H9 (cell line): ENCODE measurements around the gene ZSWIM4. TPM values are rescaled to one million over a fixed set of nuclear protein-coding genes. Genes with fewer than 3 reads are reported as not detected.

ENCODE experiments used
- DNase-seq: peaks from one replicate; pipeline ENCODE4 v3.0.0-alpha.2; 2017
- H2AFZ ChIP-seq: one replicate; pipeline ENCODE4 v1.6.1; 2013; ENCODE audit warnings: mild to moderate bottlenecking, low read length, control low read depth, moderate library complexity
- H2AK5ac ChIP-seq: 2 replicates; pipeline ENCODE4 v1.6.1; 2013; ENCODE audit warnings: low read length, control low read depth, mixed read lengths; ENCODE audit not compliant: insufficient read length
- H2BK120ac ChIP-seq: one replicate; pipeline ENCODE4 v1.6.1; 2013; ENCODE audit warnings: low read depth, mild to moderate bottlenecking, low read length, control low read depth, inconsistent platforms; ENCODE audit not compliant: poor library complexity, severe bottlenecking
- H2BK12ac ChIP-seq: 2 replicates; pipeline ENCODE4 v1.6.1; 2013; ENCODE audit warnings: low read length, control low read depth, mixed read lengths, low read depth; ENCODE audit not compliant: insufficient read length
- H2BK15ac ChIP-seq: 2 replicates; pipeline ENCODE4 v1.6.1; 2013; ENCODE audit warnings: low read depth, low read length, control low read depth
- H2BK20ac ChIP-seq: one replicate; pipeline ENCODE4 v1.6.1; 2013; ENCODE audit warnings: low read depth, mild to moderate bottlenecking, low read length, control low read depth, inconsistent platforms; ENCODE audit not compliant: poor library complexity, severe bottlenecking
- H2BK5ac ChIP-seq: 2 replicates; pipeline ENCODE4 v1.6.1; 2013; ENCODE audit warnings: low read length, control low read depth, mixed read lengths; ENCODE audit not compliant: insufficient read length
- H3K14ac ChIP-seq: 2 replicates; pipeline ENCODE4 v1.6.1; 2013; ENCODE audit warnings: low read length, control low read depth; ENCODE audit not compliant: insufficient read depth
- H3K18ac ChIP-seq: 2 replicates; pipeline ENCODE4 v1.6.1; 2013; ENCODE audit warnings: low read depth, mild to moderate bottlenecking, mixed read lengths, low read length, control low read depth; ENCODE audit not compliant: insufficient read length
- H3K23ac ChIP-seq: 2 replicates; pipeline ENCODE4 v1.6.1; 2013; ENCODE audit warnings: low read length, control low read depth, mixed read lengths, low read depth; ENCODE audit not compliant: insufficient read length
- H3K23me2 ChIP-seq: 2 replicates; pipeline ENCODE4 v1.6.1; 2013; ENCODE audit warnings: low read depth, mild to moderate bottlenecking, mixed read lengths, low read length, control low read depth; ENCODE audit not compliant: insufficient read length, poor library complexity, severe bottlenecking
- H3K27ac ChIP-seq: 2 replicates; pipeline ENCODE4 v1.5.1; 2013; ENCODE audit warnings: low read length, control low read depth, mixed read lengths, low read depth; ENCODE audit not compliant: insufficient read length
- H3K27me3 ChIP-seq: 2 replicates; pipeline ENCODE4 v1.6.1; 2013; ENCODE audit warnings: low read length, control low read depth, inconsistent platforms; ENCODE audit not compliant: insufficient read depth
- H3K4ac ChIP-seq: 2 replicates; pipeline ENCODE4 v1.6.1; 2013; ENCODE audit warnings: low read depth, mild to moderate bottlenecking, control low read depth, inconsistent platforms, low read length, moderate library complexity
- H3K4me1 ChIP-seq: 2 replicates; pipeline ENCODE4 v1.6.1; 2013; ENCODE audit warnings: low read length, control low read depth, inconsistent platforms; ENCODE audit not compliant: insufficient read depth
- H3K4me2 ChIP-seq: 2 replicates; pipeline ENCODE4 v1.6.1; 2013; ENCODE audit warnings: low read length, control low read depth, mixed read lengths; ENCODE audit not compliant: insufficient read length, insufficient read depth
- H3K56ac ChIP-seq: 2 replicates; pipeline ENCODE4 v1.6.1; 2013; ENCODE audit warnings: low read depth, mild to moderate bottlenecking, mixed read lengths, low read length, control low read depth; ENCODE audit not compliant: insufficient read length
- H3K79me1 ChIP-seq: 2 replicates; pipeline ENCODE4 v1.6.1; 2013; ENCODE audit warnings: low read depth, mild to moderate bottlenecking, moderate library complexity, low read length, control low read depth, inconsistent platforms; ENCODE audit not compliant: insufficient read depth, poor library complexity, severe bottlenecking
- H3K79me2 ChIP-seq: 2 replicates; pipeline ENCODE4 v1.6.1; 2013; ENCODE audit warnings: low read length, control low read depth, inconsistent platforms; ENCODE audit not compliant: insufficient read depth
- H3K9ac ChIP-seq: 2 replicates; pipeline ENCODE4 v1.6.1; 2013; ENCODE audit warnings: low read length, control low read depth, mixed read lengths; ENCODE audit not compliant: insufficient read length; ENCODE audit errors: extremely low read depth
- H3K9me3 ChIP-seq: one replicate; pipeline ENCODE4 v1.6.1; 2013; ENCODE audit warnings: low read depth, low read length, inconsistent platforms; ENCODE audit not compliant: control insufficient read depth
- H3T11ph ChIP-seq: one replicate; pipeline ENCODE4 v1.6.1; 2013; ENCODE audit warnings: mild to moderate bottlenecking, low read length, control low read depth, inconsistent platforms
- H4K20me1 ChIP-seq: one replicate; pipeline ENCODE4 v1.6.1; 2013; ENCODE audit not compliant: control insufficient read depth, insufficient read length, insufficient read depth
- H4K5ac ChIP-seq: 2 replicates; pipeline ENCODE4 v1.6.1; 2013; ENCODE audit warnings: low read depth, mild to moderate bottlenecking, mixed read lengths, low read length, control low read depth; ENCODE audit not compliant: insufficient read length
- H4K8ac ChIP-seq: replicated peaks from 2 replicates; pipeline ENCODE4 v1.6.1; 2013; ENCODE audit warnings: low read length, control low read depth, mixed read lengths, low read depth; ENCODE audit not compliant: insufficient read length
- H4K91ac ChIP-seq: 2 replicates; pipeline ENCODE4 v1.6.1; 2013; ENCODE audit warnings: low read depth, mild to moderate bottlenecking, moderate library complexity, mixed read lengths, low read length, control low read depth; ENCODE audit not compliant: insufficient read length
- H3K27ac Mint-ChIP-seq, 3 experiments: 2 replicates in 2 of 3; 3 replicates in 1 of 3; pipeline ENCODE4 v1.8.0; 2020 to 2021; ENCODE audit warnings: mixed read lengths in 3 of 3, mild to moderate bottlenecking in 1 of 3, moderate library complexity in 1 of 3
- H3K27me3 Mint-ChIP-seq: 2 replicates; pipeline ENCODE4 v1.8.0; 2021; ENCODE audit warnings: low read depth, mild to moderate bottlenecking, moderate library complexity, mixed read lengths
- H3K36me3 Mint-ChIP-seq, 3 experiments: 2 replicates in 2 of 3; 3 replicates in 1 of 3; pipeline ENCODE4 v1.8.0; 2020 to 2021; ENCODE audit warnings: low read depth in 3 of 3, mixed read lengths in 3 of 3; ENCODE audit not compliant: insufficient read depth in 1 of 3
- H3K4me1 Mint-ChIP-seq, 2 experiments: 2 replicates each; pipeline ENCODE4 v1.8.0; 2020; ENCODE audit warnings: mixed read lengths in 2 of 2
- H3K4me3 Mint-ChIP-seq, 2 experiments: 2 replicates in 1 of 2; 3 replicates in 1 of 2; pipeline ENCODE4 v1.8.0; 2020 to 2021; ENCODE audit warnings: mild to moderate bottlenecking in 2 of 2, mixed read lengths in 2 of 2, moderate library complexity in 1 of 2
- H3K9me3 Mint-ChIP-seq, 2 experiments: 2 replicates in 1 of 2; 3 replicates in 1 of 2; pipeline ENCODE4 v1.8.0; 2020; ENCODE audit warnings: mild to moderate bottlenecking in 2 of 2, mixed read lengths in 2 of 2, moderate library complexity in 1 of 2
- WGBS: extraction: QIAGEN DNeasy Blood & Tissue Kit; methylation state at CpG from one replicate; pipeline ENCODE4 v1.1.7; 2013; ENCODE audit warnings: missing lambda C conversion rate, low lambda C conversion rate, mixed read lengths; ENCODE audit not compliant: insufficient read length; ENCODE audit errors: extremely low coverage; 5-methylcytosine and 5-hydroxymethylcytosine counted together
- total RNA-seq: library from RNA; stranded (reverse); gene quantifications from 2 replicates; pipeline ENCODE4 v1.2.1, GENCODE V29; 2021
- TF ChIP-seq, protein P1 (sequence below): fragments of 200-600 bp; sonication (generic); conservative IDR thresholded peaks from 3 replicates; pipeline ENCODE4 v1.8.0; 2021; ENCODE audit warnings: antibody characterized with exemption, mild to moderate bottlenecking

The ZSWIM4 gene
- total RNA-seq, 1 experiment from 2014 or later = 50.7 TPM

DNA sequence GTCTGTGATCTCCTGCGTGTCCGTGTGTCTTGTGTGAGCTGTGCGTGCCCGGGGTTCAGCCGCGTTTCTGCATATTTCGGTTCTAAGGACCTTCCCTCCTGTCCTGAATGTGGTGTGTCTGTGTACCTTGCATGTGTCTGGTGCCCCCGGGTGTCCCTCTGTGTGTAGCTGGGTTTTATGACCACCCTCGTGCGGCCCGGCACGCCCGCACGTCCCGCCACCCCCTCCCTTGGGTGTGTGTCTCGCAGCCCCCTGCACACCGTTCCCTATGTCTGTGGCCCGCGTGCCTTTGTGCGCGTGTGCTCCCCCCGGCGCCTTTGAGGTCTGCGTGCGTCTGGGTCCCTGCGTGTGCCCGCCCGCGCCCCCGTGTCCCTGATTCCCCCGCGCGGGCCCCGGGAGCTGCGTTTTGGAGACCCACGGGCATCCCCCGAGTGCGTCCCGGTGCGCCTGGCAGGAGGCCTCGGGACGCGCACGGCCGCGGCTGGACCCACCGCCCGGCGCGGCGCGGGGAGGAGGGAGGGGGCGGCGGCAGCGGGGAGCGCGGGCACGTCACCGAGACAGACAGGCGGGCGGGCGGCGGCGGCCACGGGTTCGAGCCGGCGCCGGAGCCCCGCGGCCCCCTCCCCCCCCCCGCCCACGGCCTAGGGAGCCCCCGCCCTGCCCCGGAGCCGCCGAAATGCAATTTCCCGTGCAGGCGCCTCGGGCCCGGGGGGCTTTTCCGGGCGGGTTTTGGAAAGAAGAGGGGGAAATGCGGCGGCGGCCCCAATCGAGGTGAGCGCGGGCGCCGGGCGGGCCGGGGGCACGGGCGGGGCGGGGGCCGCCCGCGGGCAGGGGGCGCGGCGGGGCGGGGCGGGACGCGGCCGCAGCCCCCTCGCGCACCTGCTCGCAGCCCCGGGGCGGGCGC is 69.7 kb downstream of the ZSWIM4 start:
- Histone ChIP-seq H3K4ac (no peak overlapping the region), H3K9ac (no peak overlapping the region), H3K23ac (no peak overlapping the region), H4K20me1 (no peaks in the 10 kb centered on the region), H3K9me3 (no peaks in the 10 kb centered on the region), H3K56ac (no peak overlapping the region), H2BK120ac (no peak overlapping the region), H3K18ac (no peak overlapping the region), H3K79me2 (no peaks in the 10 kb centered on the region), H2BK12ac (no peak overlapping the region), H2AK5ac (no peak overlapping the region), H3K27ac (no peak overlapping the region), H3K4me1 (no peaks in the 10 kb centered on the region), H4K91ac (no peak overlapping the region), H2BK15ac (no peak overlapping the region), H3K79me1 (no peaks in the 10 kb centered on the region), H3T11ph (no peak overlapping the region), H4K8ac (no peak overlapping the region), H4K5ac (no peak overlapping the region), H3K23me2 (peaks cover 2% of the 10 kb centered on the region), H2AFZ (no peak overlapping the region), H3K4me2 (no peak overlapping the region), H2BK20ac (no peak overlapping the region), H3K27me3 (peaks cover 22% of the 10 kb centered on the region; the same call in 1 of the 2 replicates), H2BK5ac (no peak overlapping the region), H3K14ac (no peak overlapping the region)
- no peaks in the 10 kb centered on the region for H3K9me3 Mint-ChIP-seq
- peaks cover 18 to 32% of the 10 kb centered on the region in 2 experiments for H3K4me1 Mint-ChIP-seq
- H3K27me3 Mint-ChIP-seq = peaks cover 67% of the 10 kb centered on the region
- TF ChIP-seq, protein P1, sequence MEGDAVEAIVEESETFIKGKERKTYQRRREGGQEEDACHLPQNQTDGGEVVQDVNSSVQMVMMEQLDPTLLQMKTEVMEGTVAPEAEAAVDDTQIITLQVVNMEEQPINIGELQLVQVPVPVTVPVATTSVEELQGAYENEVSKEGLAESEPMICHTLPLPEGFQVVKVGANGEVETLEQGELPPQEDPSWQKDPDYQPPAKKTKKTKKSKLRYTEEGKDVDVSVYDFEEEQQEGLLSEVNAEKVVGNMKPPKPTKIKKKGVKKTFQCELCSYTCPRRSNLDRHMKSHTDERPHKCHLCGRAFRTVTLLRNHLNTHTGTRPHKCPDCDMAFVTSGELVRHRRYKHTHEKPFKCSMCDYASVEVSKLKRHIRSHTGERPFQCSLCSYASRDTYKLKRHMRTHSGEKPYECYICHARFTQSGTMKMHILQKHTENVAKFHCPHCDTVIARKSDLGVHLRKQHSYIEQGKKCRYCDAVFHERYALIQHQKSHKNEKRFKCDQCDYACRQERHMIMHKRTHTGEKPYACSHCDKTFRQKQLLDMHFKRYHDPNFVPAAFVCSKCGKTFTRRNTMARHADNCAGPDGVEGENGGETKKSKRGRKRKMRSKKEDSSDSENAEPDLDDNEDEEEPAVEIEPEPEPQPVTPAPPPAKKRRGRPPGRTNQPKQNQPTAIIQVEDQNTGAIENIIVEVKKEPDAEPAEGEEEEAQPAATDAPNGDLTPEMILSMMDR = no peak
- no peak overlapping the region; a peak in 1 of 7 replicates for H3K27ac Mint-ChIP-seq
- no CpG with 5 or more reads among the region's 113 CpGs for WGBS
- peak overlapping the region; percentile 53 to 80 for H3K4me3 Mint-ChIP-seq
- no peak for DNase-seq
- no peaks in the 10 kb centered on the region; a peak in 2 of 7 replicates for H3K36me3 Mint-ChIP-seq
